ENCODE data around the gene LDB3.

Gene LDB3

GRCh38 chr10:86706977-86707376, 38.7 kb downstream of the LDB3 start:
- intact Hi-C loops (cut with micrococcal nuclease): no loop called here
- Mint-ChIP-seq H3K27me3 (no peaks in the 10 kb centered on the region), H3K9me3 (no peaks in the 10 kb centered on the region), H3K4me1 (ENCODE audit: low read depth) (peaks cover 8% of the 10 kb centered on the region), H3K27ac (no peak overlapping the region), H3K36me3 (ENCODE audit: low read depth) (no peaks in the 10 kb centered on the region), H3K4me3 (no peak overlapping the region)

DNA sequence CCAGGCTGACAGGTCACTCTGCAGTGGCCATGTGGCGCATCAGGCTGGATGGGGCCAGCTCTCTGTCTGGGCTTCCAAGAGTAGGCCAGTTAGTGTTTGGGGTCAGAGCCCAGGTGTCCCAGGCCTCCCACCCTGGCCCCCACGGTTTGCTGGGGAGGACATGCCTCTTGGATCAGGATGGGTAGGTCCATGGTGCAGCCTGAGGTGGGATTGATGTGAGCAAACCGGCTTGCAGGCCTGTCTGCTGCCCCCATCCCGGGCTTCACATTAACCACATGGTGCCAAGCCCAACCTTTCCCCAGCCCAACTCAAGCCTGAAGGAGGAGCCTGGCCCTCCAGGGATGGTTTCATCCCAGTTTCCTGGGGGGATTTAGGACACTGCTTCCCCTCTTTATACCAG, 39.2 kb downstream of the LDB3 start:
- no peak overlapping the region for H3K27ac Mint-ChIP-seq
- H3K27me3 Mint-ChIP-seq: peaks cover 2% of the 10 kb centered on the region
- peaks cover 12% of the 10 kb centered on the region for H3K4me1 Mint-ChIP-seq (ENCODE audit: low read depth)
- no peak overlapping the region for H3K4me3 Mint-ChIP-seq
- H3K36me3 Mint-ChIP-seq (ENCODE audit: low read depth): no peaks in the 10 kb centered on the region
- intact Hi-C loops (cut with micrococcal nuclease): no loop called here
- no peaks in the 10 kb centered on the region for H3K9me3 Mint-ChIP-seq

DNA sequence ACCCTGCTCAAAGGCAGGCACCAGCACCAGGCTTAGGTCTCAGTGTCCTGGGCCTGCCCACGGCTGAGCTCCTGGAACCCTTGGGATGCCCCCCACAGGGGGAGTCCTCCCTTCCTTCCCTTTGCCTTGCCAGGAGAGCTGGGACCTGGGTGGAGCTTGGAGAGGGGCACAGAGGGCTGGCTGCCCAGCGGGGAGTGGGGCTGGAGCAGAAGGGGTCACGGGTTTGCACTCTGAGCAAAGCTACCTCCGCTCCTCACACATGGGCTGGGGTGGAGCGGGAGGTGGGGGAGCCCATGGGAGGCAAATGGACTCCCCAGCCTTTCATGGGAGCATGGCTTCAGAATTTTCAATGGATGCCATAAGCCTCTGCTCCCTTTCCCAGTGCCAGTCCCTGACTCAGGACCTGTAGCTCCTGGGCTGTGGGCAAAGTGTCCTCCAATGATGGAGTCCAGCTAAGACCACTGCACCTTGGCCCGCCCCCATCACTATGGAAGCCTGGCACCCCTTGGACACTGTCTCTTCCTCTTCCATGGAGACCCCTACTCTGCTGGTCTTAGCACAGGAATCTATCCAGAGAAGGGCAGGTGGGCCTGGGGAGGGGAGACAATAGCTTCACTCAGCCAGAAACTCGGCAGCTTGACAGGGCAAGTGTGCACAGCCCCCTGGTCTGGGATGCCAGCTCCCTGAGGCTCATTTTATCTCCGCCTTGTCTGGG, 39.9 kb downstream of the LDB3 start:
- intact Hi-C loops (cut with micrococcal nuclease): no loop called here
- H3K4me3 Mint-ChIP-seq: no peak overlapping the region

GRCh38 chr10:86708783-86709380, 40.6 kb downstream of the LDB3 start:
- no peaks in the 10 kb centered on the region for H3K36me3 Mint-ChIP-seq (ENCODE audit: low read depth)
- no peak overlapping the region for H3K27ac Mint-ChIP-seq
- H3K4me3 Mint-ChIP-seq: no peak overlapping the region
- no peaks in the 10 kb centered on the region for H3K9me3 Mint-ChIP-seq
- peaks cover 12% of the 10 kb centered on the region for H3K4me1 Mint-ChIP-seq (ENCODE audit: low read depth)
- H3K27me3 Mint-ChIP-seq: peaks cover 2% of the 10 kb centered on the region
- intact Hi-C loops (cut with micrococcal nuclease): no loop called here

More for the DNA sequence above, 39.9 kb downstream of the LDB3 start:
- Mint-ChIP-seq H3K9me3 (no peaks in the 10 kb centered on the region), H3K27me3 (peaks cover 2% of the 10 kb centered on the region), H3K27ac (no peak overlapping the region), H3K36me3 (ENCODE audit: low read depth) (no peaks in the 10 kb centered on the region), H3K4me1 (ENCODE audit: low read depth) (peaks cover 12% of the 10 kb centered on the region)

DNA sequence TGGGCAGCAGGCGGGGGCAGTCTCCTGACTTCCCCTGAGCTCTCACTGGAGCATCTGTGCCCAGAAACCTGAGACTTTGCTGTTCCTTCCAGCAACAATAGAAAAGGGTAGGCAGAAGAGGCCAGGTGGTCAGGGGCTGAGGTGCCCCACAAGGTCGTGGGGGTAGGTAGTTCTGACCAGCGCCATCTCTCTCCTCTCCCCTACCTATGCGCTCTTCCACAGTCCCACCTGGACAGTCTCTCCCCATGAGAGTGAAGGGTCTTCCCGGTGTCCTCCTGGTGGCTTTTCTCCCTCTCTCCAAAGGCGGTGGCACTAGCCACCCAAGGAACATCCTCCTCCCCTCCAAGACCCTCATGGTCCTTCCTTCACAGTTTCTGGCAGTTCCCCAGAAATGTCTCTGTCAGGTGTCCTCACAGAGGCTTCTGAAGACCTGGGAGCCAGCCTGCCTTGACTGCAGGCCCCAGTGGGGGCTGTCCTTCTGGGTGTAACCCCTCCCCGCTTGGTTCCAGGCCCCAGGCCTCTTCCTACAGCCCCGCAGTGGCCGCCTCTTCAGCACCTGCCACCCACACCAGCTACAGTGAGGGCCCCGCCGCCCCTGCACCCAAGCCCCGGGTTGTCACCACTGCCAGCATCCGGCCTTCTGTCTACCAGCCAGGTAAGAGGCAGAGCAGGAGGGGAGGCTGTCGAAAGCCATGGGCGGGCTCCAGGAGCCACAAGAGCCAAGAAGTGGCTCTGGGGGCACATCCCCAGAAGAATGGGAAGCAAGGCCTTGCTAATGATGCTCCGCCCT, 41.3 kb downstream of the LDB3 start:
- Mint-ChIP-seq H3K4me1 (ENCODE audit: low read depth) (peaks cover 12% of the 10 kb centered on the region), H3K9me3 (no peaks in the 10 kb centered on the region), H3K4me3 (no peak overlapping the region), H3K27me3 (peaks cover 2% of the 10 kb centered on the region), H3K27ac (peak overlapping the region; percentile 84), H3K36me3 (ENCODE audit: low read depth) (no peaks in the 10 kb centered on the region)
- intact Hi-C loops (cut with micrococcal nuclease): loop anchor here (2.0 to 5.0 kb wide), 2 partner anchors 47 to 307 kb away; partner anchors contain the start of gene BMPR1A

DNA sequence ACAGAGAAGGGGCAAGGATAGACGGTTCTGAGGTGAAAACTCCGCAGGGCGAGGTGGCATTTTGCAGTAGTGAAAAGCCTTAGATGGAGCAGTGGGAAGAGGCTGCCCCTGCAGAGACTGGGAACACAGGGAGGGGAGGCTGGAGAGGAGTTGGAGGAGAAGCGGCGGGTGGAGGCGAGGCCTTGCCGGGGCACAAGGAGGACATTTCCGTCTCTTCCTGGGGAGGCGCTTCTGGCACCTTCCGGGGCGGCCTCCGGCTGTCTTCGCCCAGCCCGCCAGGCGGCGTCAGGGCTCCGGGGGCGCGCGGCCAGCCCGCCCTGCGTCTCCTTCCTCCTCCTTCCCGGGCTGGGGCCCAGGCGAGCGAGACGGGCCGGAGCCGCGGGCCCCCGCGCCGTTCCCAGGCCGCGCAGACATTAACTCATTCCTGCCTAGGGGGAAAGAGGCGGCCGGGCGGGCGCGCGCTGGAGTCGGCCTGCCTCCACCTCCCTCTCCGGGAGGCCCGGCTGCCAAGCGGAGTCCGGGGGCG, 42.7 kb downstream of the LDB3 start:
- H3K9me3 Mint-ChIP-seq: no peaks in the 10 kb centered on the region
- H3K27ac Mint-ChIP-seq: peak overlapping the region; percentile 84
- H3K27me3 Mint-ChIP-seq: peaks cover 2% of the 10 kb centered on the region
- H3K4me3 Mint-ChIP-seq: peak overlapping the region; percentile 65
- intact Hi-C loops (cut with micrococcal nuclease): loop anchor here (2.0 to 5.0 kb wide), 2 partner anchors 46 to 309 kb away; partner anchors contain the start of gene BMPR1A
- peaks cover 12% of the 10 kb centered on the region for H3K4me1 Mint-ChIP-seq (ENCODE audit: low read depth)
- H3K36me3 Mint-ChIP-seq (ENCODE audit: low read depth): no peaks in the 10 kb centered on the region

DNA sequence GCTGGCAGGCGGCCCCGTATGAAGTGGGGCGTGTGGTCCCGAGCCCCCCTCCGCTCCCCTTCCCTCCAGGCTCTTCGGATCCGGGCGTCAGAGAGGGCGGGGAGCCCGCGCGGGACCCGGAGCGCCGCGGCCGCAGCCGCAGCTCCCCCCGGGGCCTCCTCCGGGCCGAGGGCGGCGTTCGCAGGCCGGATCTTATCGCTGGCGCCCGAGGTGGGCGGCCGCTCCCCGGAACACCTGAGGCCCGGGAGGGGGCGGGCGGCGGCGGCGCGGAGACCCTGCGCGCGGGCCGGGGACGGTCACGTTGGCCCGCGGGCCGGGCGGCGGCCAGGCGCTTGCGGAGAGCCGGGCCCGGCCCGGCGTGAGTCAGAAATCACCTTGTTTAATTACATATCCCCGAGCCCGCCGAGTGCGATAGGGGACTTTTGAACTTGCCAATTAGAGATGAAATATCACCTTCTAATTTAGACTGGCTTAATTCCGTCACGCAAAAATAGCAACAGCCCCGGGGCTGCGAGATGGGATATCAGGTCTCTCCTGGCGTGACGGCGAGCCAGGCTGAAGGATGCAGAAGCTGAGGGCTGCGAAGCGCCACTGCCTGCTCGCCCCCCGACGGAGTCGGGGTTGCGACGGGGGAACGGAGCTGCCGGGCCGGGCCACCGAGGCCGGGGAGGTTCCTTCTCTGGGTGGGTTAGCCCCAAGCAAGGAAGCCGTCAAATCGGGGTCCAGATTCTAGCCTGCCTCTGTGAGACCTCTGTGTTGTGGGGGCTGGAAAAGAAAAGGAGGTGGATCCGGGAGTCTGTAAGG, 43.4 kb downstream of the LDB3 start:
- peak overlapping the region; percentile 84 for H3K27ac Mint-ChIP-seq
- peaks cover 12% of the 10 kb centered on the region for H3K4me1 Mint-ChIP-seq (ENCODE audit: low read depth)
- intact Hi-C loops (cut with micrococcal nuclease): loop anchor here (2.0 to 5.0 kb wide), 2 partner anchors 45 to 309 kb away; partner anchors contain the start of gene BMPR1A
- peaks cover 2% of the 10 kb centered on the region for H3K27me3 Mint-ChIP-seq
- no peaks in the 10 kb centered on the region for H3K9me3 Mint-ChIP-seq
- H3K4me3 Mint-ChIP-seq: peak overlapping the region; percentile 73
- H3K36me3 Mint-ChIP-seq (ENCODE audit: low read depth): no peaks in the 10 kb centered on the region

DNA sequence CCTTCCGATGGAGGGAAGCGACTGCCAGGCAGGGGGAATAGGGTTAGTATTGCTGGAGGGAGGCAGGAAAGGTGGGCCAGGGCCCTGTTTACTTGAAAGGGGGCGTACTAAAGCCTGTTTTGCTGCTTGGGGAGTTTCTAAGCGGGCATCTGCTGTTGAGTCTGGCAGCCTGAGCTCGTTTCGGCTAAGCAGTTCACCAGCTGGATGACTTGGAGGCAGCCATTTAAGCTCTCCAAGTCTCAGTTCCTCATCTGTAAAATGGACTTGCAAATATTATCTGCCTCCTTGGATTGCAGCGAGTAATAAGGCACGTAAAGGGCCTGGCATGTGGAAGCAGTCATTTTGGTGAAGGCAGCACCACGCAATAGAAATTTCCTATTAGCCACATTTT, 44.0 kb downstream of the LDB3 start:
- intact Hi-C loops (cut with micrococcal nuclease): loop anchor here (5.0 kb wide), 1 partner anchor 310 kb away; no protein-coding TSS in a partner anchor
- no peaks in the 10 kb centered on the region for H3K9me3 Mint-ChIP-seq

GRCh38 chr10:86715156-86715795, 47.0 kb downstream of the LDB3 start:
- Mint-ChIP-seq H3K27me3 (peaks cover 3% of the 10 kb centered on the region), H3K36me3 (ENCODE audit: low read depth) (no peaks in the 10 kb centered on the region), H3K4me1 (ENCODE audit: low read depth) (peaks cover 12% of the 10 kb centered on the region), H3K27ac (no peak overlapping the region), H3K9me3 (no peaks in the 10 kb centered on the region), H3K4me3 (no peak overlapping the region)
- intact Hi-C loops (cut with micrococcal nuclease): no loop called here

More for the DNA sequence above, 44.0 kb downstream of the LDB3 start:
- Mint-ChIP-seq H3K27me3 (peaks cover 2% of the 10 kb centered on the region), H3K4me1 (ENCODE audit: low read depth) (peaks cover 12% of the 10 kb centered on the region), H3K27ac (peak overlapping the region; percentile 71), H3K4me3 (peak overlapping the region; percentile 73), H3K36me3 (ENCODE audit: low read depth) (no peaks in the 10 kb centered on the region)

GRCh38 chr10:86715836-86716235, 47.5 kb downstream of the LDB3 start:
- no peaks in the 10 kb centered on the region for H3K36me3 Mint-ChIP-seq (ENCODE audit: low read depth)
- no peak overlapping the region for H3K4me3 Mint-ChIP-seq
- no peaks in the 10 kb centered on the region for H3K9me3 Mint-ChIP-seq
- H3K27ac Mint-ChIP-seq: no peak overlapping the region
- H3K27me3 Mint-ChIP-seq: peaks cover 3% of the 10 kb centered on the region
- intact Hi-C loops (cut with micrococcal nuclease): no loop called here
- H3K4me1 Mint-ChIP-seq (ENCODE audit: low read depth): peaks cover 9% of the 10 kb centered on the region

- H3K4me3 Mint-ChIP-seq: no peak overlapping the region
- peaks cover 6% of the 10 kb centered on the region for H3K4me1 Mint-ChIP-seq (ENCODE audit: low read depth)
- no peak overlapping the region for H3K27ac Mint-ChIP-seq
- H3K36me3 Mint-ChIP-seq (ENCODE audit: low read depth): no peaks in the 10 kb centered on the region
- intact Hi-C loops (cut with micrococcal nuclease): no loop called here
- H3K27me3 Mint-ChIP-seq: peaks cover 3% of the 10 kb centered on the region
- no peaks in the 10 kb centered on the region for H3K9me3 Mint-ChIP-seq
Measured at GRCh38 chr10:86716466-86716865, 48.2 kb downstream of the LDB3 start.

DNA sequence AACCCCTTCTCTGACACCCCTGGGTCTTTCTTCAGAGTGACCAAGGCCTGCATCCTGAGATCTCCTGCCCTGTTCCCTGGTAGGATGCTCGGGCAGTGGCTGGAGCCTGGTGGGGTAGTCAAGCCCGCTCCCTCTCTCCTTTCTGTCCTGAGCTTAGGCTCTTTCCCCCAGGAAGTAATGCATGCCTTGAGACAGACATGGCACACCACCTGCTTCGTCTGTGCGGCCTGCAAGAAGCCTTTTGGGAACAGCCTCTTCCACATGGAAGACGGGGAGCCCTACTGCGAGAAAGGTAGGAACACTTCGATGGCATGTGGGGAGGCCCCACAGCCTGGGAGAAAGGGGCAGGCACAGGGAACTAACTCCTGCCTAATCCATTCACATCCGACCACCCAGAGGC, 50.2 kb downstream of the LDB3 start:
- H3K27me3 Mint-ChIP-seq: peaks cover 4% of the 10 kb centered on the region
- H3K36me3 Mint-ChIP-seq (ENCODE audit: low read depth): no peaks in the 10 kb centered on the region
- H3K4me1 Mint-ChIP-seq (ENCODE audit: low read depth): no peaks in the 10 kb centered on the region
- intact Hi-C loops (cut with micrococcal nuclease): no loop called here
- H3K27ac Mint-ChIP-seq: no peak overlapping the region
- H3K4me3 Mint-ChIP-seq: no peak overlapping the region
- H3K9me3 Mint-ChIP-seq: no peaks in the 10 kb centered on the region

DNA sequence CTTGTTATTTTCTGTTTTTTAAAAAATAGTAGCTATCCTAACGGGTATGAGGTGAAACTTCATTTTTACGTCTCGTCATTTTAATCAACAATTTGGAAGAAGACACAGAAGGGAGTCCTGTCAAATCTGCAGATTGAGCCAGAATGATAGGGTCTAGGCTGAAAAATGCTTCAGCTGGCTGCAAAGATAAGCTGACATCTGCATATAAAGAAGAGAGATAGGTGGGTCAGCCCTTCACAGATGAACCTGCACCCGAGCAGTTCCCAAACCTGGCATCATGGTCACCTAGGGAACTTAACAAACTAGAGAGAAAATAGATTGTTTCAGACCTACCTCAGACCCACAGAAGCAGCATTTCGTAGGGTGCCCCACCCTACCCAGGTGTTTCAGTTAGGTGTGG, 52.9 kb downstream of the LDB3 start:
- intact Hi-C loops (cut with micrococcal nuclease): no loop called here
- Mint-ChIP-seq H3K9me3 (no peaks in the 10 kb centered on the region), H3K27me3 (peaks cover 6% of the 10 kb centered on the region), H3K36me3 (ENCODE audit: low read depth) (no peaks in the 10 kb centered on the region), H3K27ac (no peak overlapping the region), H3K4me1 (ENCODE audit: low read depth) (no peaks in the 10 kb centered on the region), H3K4me3 (no peak overlapping the region)
